ENCODE data around the gene IRF7.

The IRF7 gene

DNA sequence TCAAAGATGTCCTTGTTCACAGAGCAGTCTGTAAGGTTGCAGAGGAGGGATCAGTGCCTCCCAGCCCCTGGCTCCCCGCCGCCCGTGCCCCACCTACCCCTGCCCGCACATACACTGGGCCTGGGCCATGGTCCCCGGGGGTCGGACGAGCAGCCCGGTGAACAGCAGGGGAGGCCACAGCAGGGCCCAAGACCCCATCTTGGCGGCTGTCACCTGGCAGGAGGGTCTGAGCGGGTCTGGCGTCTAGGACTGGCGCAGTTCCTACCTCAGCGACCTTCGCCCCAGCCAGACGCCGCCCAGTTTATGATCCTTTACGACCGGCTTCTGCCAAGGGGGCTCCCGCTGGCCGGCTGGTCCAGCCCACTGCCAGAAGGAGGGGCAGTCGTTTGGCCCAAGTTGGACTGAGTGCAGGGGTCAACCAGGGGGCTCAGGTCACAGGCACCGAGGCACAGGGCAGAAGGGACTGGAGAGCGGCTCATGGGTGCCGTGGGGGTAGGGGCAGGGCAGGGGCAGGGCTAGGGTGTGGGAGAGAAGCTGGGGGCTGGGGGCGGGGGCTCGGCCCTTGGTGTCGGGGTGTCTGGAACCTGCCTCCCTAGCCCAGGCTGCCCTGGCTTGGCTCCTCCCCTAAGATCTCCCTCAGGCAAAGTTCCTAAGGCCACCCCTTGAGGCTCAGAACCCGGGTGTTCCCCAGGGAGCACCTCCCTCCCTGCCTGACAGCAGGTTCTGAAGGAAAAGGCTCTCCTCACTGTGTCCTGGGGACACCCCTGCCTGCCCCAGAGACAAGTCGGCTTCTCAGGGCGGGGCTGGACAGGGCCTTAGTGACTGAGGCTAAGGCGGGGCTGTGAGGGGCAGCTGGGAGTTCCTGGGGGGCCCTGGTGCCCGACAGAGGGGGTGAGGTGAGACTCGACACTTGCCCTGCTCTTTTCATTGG is 9.2 kb upstream of the IRF7 start, which contains the start of gene CDHR5:
Gene CDHR5 (minus strand): TSS at position 251 of the 931 bp plus-strand sequence. CDS start 53 bp downstream, at position 198.
- TF ChIP-seq, protein P1, sequence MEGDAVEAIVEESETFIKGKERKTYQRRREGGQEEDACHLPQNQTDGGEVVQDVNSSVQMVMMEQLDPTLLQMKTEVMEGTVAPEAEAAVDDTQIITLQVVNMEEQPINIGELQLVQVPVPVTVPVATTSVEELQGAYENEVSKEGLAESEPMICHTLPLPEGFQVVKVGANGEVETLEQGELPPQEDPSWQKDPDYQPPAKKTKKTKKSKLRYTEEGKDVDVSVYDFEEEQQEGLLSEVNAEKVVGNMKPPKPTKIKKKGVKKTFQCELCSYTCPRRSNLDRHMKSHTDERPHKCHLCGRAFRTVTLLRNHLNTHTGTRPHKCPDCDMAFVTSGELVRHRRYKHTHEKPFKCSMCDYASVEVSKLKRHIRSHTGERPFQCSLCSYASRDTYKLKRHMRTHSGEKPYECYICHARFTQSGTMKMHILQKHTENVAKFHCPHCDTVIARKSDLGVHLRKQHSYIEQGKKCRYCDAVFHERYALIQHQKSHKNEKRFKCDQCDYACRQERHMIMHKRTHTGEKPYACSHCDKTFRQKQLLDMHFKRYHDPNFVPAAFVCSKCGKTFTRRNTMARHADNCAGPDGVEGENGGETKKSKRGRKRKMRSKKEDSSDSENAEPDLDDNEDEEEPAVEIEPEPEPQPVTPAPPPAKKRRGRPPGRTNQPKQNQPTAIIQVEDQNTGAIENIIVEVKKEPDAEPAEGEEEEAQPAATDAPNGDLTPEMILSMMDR (IDR thresholded peaks at IDR 0.05; ENCODE audit: low read depth, low read length) = no peak
- TF ChIP-seq MYC (IDR thresholded peaks at IDR 0.05; ENCODE audit: low read depth, low read length) (no peak), POLR2A (IDR thresholded peaks at IDR 0.05; ENCODE audit: extremely low read depth, insufficient read length) (no peak), MAX (IDR thresholded peaks at IDR 0.05; ENCODE audit: low read depth, low read length) (no peak)
- no peak for DNase-seq (ENCODE audit: low read depth)
- no peak within 1 kb of the TSS for H3K4me3 ChIP-seq (ENCODE audit: low read depth, low read length)

DNA sequence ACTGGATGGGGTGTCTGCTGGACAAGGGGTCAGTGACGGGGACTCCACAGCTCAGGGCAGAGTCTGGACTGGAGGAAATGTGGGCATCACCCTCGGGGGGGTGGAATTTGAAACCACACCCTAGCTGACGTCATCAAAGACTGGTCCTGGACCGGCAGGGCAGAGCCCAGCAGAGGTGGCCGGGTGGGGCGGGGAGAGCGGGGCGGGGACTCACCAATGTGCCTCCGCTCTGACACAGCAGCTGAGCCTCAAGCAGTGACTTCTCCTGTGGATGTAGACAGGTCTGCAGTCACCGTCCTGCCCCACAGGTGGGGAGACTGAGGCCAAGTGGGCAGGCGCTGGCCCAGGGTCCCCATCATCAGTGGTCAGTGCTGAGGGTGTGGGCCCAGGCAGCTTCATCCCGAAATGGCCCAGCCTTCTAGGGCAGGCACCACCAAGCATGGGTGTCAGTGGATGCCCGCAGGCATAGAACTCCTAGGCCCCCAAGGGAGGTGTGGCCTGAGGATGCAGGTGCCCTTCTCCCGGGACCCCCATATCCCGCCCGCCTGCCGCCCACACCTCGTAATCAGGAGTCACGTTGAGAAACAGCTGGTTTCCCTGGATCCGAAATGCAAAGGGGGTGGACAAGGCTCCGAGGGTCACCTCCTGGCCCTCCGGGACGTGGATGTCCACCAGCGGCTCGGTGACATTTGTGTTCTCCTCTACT is 8.4 kb upstream of the IRF7 start:
- H3K4me3 ChIP-seq (ENCODE audit: low read depth, low read length) = no peak overlapping the region
- no peak for DNase-seq (ENCODE audit: low read depth)
- no peak for TF ChIP-seq MAX (IDR thresholded peaks at IDR 0.05; ENCODE audit: low read depth, low read length)
- no peak for TF ChIP-seq MYC (IDR thresholded peaks at IDR 0.05; ENCODE audit: low read depth, low read length)
- no peak for TF ChIP-seq POLR2A (IDR thresholded peaks at IDR 0.05; ENCODE audit: extremely low read depth, insufficient read length)
- TF ChIP-seq, protein P1 (IDR thresholded peaks at IDR 0.05; ENCODE audit: low read depth, low read length) = no peak

DNA sequence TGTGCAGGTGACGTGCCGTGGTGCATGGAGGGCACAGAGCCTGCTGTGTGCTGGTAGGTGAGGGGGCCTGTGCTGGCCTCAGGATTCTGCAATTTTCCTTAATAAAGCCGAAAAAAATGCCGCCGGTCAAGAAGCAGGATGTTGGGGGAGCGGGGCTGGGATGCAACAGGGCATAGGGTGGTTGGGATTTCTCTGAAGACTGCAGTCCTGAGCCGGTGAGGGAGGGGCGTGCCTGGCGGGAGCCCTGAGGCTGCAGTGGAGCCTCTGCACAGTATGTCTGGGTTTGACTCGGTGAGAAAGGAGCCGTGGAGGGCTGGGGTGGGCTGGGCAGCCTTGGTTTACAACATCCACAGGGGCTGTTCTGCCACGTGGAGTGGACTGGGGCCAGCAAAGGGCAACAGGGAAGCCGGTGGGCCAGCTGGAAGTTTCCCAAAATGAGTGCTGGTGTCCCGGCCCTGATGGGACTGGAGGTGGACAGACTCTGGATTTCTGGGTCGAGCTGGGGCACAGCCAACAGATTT is 7.7 kb upstream of the IRF7 start:
- DNase-seq (ENCODE audit: low read depth) = no peak
- H3K4me3 ChIP-seq (ENCODE audit: low read depth, low read length) = no peak overlapping the region
- TF ChIP-seq POLR2A (IDR thresholded peaks at IDR 0.05; ENCODE audit: extremely low read depth, insufficient read length) (no peak), MYC (IDR thresholded peaks at IDR 0.05; ENCODE audit: low read depth, low read length) (no peak), MAX (IDR thresholded peaks at IDR 0.05; ENCODE audit: low read depth, low read length) (no peak)
- TF ChIP-seq, protein P1 (IDR thresholded peaks at IDR 0.05; ENCODE audit: low read depth, low read length) = no peak

- DNase-seq (ENCODE audit: low read depth) = no peak
- TF ChIP-seq MYC (IDR thresholded peaks at IDR 0.05; ENCODE audit: low read depth, low read length) (no peak), MAX (IDR thresholded peaks at IDR 0.05; ENCODE audit: low read depth, low read length) (no peak), POLR2A (IDR thresholded peaks at IDR 0.05; ENCODE audit: extremely low read depth, insufficient read length) (no peak)
- TF ChIP-seq, protein P1 (IDR thresholded peaks at IDR 0.05; ENCODE audit: low read depth, low read length) = no peak
- H3K4me3 ChIP-seq (ENCODE audit: low read depth, low read length) = no peak overlapping the region
Measured at GRCh38 chr11:621838-622237, 6.1 kb upstream of the IRF7 start.

GRCh38 chr11:620935-621814 is 5.4 kb upstream of the IRF7 start:
- no peak for DNase-seq (ENCODE audit: low read depth)
- H3K4me3 ChIP-seq (ENCODE audit: low read depth, low read length) = no peak overlapping the region
- TF ChIP-seq MAX (IDR thresholded peaks at IDR 0.05; ENCODE audit: low read depth, low read length) (no peak), MYC (IDR thresholded peaks at IDR 0.05; ENCODE audit: low read depth, low read length) (no peak), POLR2A (IDR thresholded peaks at IDR 0.05; ENCODE audit: extremely low read depth, insufficient read length) (no peak)
- TF ChIP-seq, protein P1 (IDR thresholded peaks at IDR 0.05; ENCODE audit: low read depth, low read length) = no peak
